COR-L47 (cell line): ENCODE results near the gene IL18.
"Not testable (repeated sequence)": the region's sequence is repeated elsewhere in the genome, so short reads cannot be mapped to it uniquely, and the experiment has no call there.

Experiments
- DNase-seq: peaks from one replicate; lab custom pipeline; 2025; lab: John Stamatoyannopoulos, UW

IL18 gene

DNA sequence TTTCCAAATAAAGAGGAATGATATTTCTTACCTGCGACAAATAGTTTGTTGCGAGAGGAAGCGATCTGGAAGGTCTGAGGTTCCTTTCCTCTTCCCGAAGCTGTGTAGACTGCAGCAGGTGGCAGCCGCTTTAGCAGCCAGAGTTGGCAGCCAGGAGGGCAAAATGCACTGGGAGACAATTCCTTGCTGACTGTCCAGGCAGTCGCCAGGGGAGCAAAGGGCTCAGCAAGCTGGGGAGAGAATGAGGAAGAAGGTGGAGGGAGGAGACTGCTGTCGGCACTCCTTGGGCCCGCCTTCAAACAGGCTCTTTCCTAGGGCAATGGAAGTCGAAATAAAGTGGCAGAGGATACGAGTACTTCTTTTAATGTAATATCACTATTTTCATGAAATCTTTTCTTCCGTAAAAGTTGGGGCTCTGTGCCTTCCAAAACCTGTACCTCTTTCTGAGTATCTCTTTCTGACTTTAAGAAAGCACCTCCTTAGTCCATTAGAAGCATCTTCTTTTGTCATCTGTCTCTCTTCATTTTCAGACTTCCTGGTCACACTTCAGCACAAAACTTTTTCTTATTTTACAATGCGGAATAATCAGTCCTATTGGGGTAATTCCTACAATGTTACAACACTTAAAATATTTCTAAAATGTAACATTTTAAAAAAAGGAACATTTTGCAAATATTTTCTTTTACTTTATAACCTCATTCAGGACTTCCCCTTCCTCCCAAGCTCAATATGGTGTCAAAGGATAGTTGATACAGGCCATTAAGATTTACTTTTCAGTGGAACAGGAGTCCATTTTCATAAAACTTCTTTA, at the start of gene IL18:
Gene IL18 (minus strand): TSS at position 220 of the 811 bp plus-strand sequence. CDS start 9,041 bp downstream, outside the sequence.
- DNase-seq, result no peak

DNA sequence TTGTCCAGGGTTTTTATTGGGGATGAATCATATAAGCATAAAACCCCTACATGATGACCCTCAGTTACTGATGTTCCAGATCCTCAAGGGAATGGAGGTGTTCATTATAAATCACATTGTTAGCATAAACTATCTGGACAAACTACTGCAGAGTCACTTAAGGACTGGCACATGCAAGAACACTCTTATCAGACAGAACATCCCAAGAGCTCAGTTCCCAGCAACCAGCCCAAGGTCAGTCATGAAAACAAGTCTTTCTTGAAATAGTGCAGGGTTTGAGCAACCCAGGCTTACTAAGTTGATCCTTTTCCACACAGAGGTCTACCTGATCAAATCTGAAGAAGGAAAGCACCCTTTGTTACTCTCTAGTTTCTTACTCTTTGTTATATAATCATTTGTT, 48.8 kb upstream of the IL18 start:
- no peak for DNase-seq

DNA sequence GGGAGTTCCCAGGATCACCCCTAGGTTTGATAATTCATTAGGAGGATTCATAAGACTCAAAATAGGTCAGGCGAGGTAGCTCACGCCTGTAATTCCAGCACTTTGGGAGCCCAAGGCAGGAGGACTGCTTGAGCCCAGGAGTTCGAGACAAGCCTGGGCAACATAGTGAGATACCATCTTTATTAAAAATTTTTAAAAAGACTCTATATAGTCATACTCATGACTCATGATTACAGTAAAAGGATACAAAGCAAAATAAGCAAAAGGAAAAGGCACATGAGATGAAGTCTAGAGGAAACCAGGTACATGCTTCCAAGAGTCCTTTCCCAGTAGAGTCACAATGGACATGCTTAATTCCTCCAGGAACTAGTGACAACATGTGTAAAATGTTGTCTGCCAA, 48.4 kb upstream of the IL18 start:
- DNase-seq, result no peak

DNA sequence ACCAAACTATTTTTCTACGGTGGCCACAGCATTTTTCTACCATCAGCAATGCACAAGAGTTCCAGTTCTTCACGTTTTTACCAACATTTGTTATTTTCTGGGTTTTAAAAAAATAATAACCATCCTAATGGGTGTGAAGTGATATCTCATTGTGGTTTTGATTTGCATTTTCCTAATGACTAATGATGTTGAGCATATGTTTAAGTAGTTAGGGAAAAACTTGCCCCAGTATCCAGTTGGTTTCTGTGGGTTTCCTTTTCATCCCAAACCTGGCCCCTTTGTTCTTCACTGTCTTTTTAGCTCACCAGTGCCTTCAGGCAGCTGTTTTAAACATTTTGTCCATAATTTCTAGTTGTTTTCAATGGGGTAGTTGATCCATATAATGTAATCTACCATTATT, 47.6 kb upstream of the IL18 start:
- DNase-seq, result no peak

GRCh38 chr11:112210890-112211289, 47.0 kb upstream of the IL18 start:
- DNase-seq, result no peak

DNA sequence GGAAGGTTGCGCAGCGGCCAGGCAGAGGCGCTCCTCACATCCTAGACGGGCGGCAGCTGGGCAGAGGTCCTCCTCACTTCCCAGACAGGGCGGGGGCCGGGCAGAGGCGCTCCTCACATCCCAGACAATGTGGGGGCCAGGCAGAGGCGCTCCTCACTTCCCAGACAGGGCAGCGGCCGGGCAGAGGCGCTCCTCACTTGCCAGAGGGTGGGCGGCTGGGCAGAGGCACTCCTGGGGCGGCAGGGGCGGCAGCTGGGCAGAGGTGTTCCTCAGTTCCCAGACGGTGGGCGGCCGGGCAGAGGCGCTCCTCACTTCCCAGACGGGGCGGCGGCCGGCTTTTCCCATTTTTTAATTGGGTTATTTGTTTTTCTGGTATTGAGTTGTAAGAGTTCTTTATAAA, 42.2 kb upstream of the IL18 start:
- DNase-seq, result no peak

DNA sequence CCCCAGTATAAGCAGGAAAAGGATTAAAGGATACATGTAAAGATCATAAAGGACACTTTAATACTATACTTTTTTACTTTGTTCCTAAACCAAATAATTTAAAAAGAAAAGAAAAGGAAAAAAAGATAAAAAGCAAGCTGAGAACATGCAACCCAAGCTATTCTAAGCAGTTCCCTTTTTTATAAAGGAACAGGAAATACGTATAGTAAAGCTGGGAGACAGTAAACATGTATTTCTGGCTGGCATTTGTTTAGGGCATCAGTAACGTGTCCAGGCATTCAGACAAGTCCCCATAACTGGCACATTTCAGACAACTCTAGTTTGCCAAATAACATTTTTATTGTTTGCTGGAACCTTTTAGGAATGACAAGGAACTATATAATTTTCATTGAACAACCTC, 36.4 kb upstream of the IL18 start:
- DNase-seq, result no peak

GRCh38 chr11:112199101-112199500, 35.2 kb upstream of the IL18 start:
- DNase-seq, result not testable (repeated sequence)

GRCh38 chr11:112196519-112197087, 32.7 kb upstream of the IL18 start:
- DNase-seq, result no peak

DNA sequence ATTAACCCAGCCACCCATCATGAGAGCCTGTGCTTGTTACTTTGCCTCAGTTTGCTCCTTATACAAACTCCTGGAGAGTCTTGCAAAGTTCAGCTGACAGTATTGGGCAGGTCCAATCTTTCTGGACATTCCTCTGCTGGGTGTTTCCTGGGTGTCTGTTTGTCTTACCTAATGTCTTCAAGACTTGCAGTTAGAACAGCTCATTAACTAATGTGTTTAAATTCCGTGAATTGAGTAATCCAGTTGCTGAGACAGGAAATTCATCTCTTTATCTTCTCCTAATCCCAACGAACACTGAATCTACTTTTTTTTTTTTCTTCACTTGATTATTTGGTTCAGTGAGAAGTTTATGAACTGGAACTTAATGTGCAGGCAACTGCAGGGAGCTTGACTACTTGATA, 32.1 kb upstream of the IL18 start:
- no peak for DNase-seq

DNA sequence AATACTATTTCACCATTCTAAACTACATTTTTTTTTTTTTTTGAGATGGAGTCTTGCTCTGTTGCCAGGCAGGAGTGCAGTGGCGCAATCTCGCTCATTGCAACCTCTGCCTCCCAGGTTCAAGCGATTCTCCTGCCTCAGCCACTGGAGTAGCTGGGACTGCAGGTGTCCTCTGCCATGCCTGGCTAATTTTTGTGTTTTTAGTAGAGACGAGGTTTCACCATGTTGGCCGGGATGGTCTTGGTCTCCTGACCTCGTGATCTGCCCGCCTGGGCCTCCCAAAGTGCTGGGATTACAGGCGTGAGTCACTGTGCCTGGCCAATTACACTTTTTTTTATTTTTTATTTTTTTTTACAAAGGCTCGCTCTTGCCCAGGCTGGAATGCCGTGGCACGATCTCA, 31.2 kb upstream of the IL18 start:
- DNase-seq, result not testable (repeated sequence)

GRCh38 chr11:112186304-112186703, 22.4 kb upstream of the IL18 start:
- DNase-seq, result no peak

GRCh38 chr11:112185883-112186282, 22.0 kb upstream of the IL18 start:
- no peak for DNase-seq

GRCh38 chr11:112182867-112183266, 19.0 kb upstream of the IL18 start:
- DNase-seq, result no peak

- DNase-seq, result no peak
Observed at GRCh38 chr11:112179601-112180000, 15.7 kb upstream of the IL18 start.

DNA sequence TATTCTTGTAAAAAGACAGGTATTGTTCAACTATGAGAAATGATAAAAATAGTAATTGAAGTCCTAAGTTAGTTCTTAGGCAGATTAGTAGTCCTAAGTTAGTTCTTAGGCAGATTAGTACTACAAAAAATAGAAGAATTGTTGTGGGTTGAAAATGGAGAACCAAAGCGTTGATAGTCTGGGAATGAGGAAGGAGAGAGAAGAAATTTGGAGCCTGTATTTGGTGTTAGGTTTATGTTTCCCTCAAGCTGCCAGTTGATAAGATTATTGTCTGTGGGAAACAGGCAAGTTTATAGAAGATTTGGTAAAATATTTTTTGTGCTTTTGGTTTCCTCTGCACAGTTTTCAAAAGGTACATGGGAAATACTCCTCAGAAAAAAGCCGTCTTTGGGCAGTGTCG, 15.0 kb upstream of the IL18 start:
- no peak for DNase-seq

GRCh38 chr11:112178428-112178827, 14.5 kb upstream of the IL18 start:
- no peak for DNase-seq

- DNase-seq, result no peak
Observed at GRCh38 chr11:112177589-112177988, 13.7 kb upstream of the IL18 start.

DNA sequence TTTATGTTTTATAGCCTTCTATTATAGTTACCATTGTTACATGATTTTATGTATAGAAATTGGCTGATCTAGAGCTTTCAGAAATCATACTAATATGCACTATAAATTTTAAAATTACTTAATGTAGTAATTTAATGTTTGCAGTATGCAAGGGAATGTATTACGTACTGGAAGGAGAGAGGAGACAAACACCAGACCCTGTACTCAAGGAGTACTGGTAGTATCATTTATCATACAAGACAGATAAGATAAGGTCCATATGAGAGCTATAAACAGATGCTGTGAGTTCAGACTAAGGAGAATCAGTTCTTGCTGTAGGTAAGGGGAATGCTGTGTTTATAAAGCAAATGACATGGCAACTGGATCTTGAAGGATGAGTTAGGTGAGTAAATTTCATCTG, 12.2 kb upstream of the IL18 start:
- DNase-seq, result no peak

- no peak for DNase-seq
Observed at GRCh38 chr11:112175599-112175952, 11.7 kb upstream of the IL18 start.

- peak; percentile 48 for DNase-seq
Observed at GRCh38 chr11:112174789-112175598, 11.1 kb upstream of the IL18 start, which contains the start of gene BCO2. Gene BCO2, plus strand, starts transcription at chr11:112175512. Its CDS starts 90 bp downstream, at chr11:112175602.

GRCh38 chr11:112173152-112173551, 9.3 kb upstream of the IL18 start:
- no peak for DNase-seq
